GM18507 (cell line): ENCODE results near the gene GNG7.

Experiments used
- DNase-seq: peaks from one replicate; pipeline ENCODE4 v3.0.0; 2011; ENCODE audit warnings: low read depth; ENCODE audit not compliant: insufficient read length; ENCODE audit errors: extremely low spot score
- FAIRE-seq: peaks from 2 replicates; lab custom pipeline; 2011; peaks lifted over from hg19 to GRCh38; lab: Jason Lieb, UNC

GNG7 gene

DNA sequence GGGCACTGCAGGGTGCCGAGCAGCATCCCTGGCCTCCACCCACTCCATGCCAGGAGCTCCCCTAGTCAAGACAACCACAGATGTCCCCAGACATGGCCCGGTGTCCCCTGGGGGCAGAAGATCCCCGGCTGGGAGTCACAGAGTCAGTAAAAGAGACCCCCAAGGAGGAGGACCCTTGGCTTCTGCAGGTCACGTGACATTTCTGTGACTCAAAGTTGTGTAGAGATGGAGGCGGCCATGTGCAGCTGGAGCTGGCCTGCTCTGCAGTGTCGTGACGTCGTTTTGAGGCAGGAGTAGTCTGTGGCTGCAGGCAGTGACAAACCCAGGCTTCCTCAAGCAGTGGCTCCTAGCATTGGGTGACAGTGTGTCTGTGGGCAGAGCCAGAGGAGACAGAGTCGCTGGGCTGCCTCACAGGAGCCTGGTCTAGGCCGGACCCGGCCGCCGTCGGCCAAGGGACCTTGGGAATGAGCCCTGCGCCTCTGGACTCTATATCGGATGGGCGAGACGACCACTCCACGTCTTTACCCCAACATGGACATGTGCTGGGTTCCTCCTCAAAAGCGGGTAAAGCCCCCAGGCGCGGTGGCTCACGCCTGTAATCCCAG lies 26.4 kb upstream of the GNG7 start:
- FAIRE-seq (no peak), DNase-seq (no peak)

DNA sequence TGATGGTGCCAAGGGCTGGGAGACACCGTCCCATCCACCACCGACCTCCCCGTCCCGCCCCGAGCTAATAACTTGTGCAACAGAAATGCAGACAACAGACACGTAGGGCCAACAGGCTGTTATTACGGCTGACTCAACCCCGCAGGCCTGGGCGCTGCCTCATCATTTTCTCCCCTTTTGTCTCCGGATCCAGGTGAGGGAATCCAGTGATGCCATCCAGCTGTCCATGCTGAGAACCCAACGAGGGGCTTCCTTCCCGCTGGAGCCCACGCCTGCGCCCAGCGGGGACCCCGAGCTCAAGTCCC lies 25.1 kb upstream of the GNG7 start:
- no peak for DNase-seq

GRCh38 chr19:2726904-2727639 lies 24.6 kb upstream of the GNG7 start:
- FAIRE-seq = no peak

More for the DNA sequence above, 25.1 kb upstream of the GNG7 start:
- FAIRE-seq = no peak

DNA sequence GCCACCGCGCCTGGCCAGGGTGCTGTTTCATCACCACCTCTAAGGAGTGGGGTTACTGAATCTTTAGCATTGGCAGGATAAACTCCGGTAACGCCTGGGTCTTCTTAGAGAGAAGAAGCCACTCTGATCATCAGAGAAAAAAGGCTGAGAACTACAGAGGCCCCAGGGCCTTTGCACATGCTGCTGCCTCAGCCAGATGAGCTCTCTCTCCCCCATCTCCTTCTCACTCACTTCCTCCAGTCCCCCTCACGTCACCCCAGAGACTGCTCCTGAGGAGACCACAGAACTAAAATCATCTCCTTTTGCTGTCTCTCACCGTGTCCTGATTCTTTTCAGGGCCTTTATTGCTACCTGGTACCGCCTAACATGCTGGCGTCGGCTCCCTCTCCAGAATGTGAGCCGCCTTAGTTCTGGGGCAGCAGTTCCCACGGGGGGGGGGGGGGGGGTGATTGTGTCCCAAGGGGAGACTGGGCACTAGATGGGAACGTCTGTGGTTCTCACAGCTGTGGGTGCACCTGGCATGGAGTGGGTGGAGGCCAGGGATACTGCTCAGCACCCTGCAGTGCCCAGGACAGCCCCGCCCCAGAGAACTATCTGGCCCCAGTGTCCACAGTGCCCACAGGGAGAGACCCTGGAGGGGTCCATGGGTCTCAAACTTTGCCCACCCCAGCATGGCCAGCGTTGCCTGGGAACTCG lies 23.8 kb upstream of the GNG7 start:
- DNase-seq (no peak), FAIRE-seq (no peak)

More at GRCh38 chr19:2726904-2727639, 24.6 kb upstream of the GNG7 start:
- no peak for DNase-seq

DNA sequence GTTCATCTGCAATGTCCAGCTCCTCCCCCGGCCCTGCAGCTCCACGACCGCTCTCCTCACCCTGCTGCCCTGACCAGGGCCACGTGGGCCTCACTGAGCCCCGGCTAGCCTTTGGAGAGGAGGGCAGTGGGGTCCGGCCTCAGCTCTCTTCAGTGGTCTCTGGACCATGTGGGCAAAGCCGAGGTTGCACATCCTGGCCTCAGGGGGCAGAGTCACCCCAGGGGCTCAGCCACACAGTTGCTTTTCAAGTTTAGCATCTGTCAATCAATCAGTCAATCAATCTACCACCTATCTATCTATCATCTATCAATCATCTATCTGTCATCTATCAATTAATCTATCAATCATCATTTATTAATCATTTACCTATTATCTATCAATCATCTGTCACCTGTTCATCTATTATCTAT lies 21.7 kb upstream of the GNG7 start:
- no peak for DNase-seq
- no peak for FAIRE-seq

GRCh38 chr19:2723747-2724146 lies 21.3 kb upstream of the GNG7 start:
- DNase-seq = no peak

DNA sequence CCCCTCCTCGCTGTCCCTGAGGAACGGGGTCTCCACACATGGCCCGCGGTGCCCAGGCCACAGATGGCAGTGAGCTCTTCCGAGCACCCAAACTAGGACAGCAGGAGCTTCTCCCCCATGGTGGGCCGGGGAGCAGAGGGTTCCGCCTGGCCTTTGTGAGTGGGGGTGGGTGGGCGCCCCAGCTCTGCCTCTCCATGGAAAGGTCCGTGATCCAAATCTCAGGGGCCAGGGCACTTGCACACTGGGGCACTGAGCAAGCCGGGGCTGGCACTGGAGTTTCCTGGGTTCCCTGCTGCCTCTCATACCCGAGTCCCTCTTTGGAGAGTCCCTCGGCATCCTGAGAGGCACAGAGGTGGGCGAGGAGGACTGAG lies 20.8 kb upstream of the GNG7 start:
- DNase-seq (no peak), FAIRE-seq (no peak)

More at GRCh38 chr19:2723747-2724146, 21.3 kb upstream of the GNG7 start:
- FAIRE-seq = no peak

DNA sequence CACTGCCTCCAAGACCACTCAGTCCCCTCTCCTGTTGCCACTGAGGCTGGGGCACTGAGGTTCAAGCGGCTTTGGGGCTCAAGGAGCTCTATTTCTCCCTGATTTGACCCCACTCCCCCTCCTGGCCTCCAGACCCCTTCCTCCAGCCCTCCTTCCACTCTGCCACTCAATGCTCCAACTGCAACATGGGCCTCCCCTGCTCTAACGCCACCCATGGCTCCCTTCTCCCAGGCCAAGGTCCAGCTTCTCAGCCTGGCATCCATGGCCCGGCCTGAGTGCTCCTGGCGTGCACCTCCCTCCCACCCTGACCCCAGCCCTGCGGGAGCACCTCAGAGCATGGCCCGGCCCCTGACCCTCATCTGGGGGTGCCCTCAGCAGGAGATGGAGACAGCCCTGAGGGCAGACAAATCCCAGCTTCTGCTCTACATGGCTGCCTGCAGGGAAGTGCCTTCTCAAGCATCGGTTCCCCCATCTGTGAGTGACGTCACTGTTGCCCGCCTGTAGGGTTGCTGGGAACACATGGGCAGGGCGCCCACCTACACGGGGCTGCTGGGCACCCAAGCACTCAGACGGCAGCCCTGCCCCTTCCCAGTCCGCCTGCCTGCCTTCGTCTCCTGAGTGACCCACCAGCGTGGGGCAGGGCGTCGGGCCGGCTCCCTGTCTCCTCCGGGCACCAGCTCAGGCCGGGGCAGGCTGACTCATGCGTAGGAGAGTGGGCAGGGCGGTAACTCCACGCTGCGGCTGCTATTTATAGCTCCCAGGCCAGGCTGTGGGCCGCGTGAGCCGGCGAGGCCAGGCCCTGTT lies 20.2 kb upstream of the GNG7 start:
- DNase-seq (no peak), FAIRE-seq (no peak)

DNA sequence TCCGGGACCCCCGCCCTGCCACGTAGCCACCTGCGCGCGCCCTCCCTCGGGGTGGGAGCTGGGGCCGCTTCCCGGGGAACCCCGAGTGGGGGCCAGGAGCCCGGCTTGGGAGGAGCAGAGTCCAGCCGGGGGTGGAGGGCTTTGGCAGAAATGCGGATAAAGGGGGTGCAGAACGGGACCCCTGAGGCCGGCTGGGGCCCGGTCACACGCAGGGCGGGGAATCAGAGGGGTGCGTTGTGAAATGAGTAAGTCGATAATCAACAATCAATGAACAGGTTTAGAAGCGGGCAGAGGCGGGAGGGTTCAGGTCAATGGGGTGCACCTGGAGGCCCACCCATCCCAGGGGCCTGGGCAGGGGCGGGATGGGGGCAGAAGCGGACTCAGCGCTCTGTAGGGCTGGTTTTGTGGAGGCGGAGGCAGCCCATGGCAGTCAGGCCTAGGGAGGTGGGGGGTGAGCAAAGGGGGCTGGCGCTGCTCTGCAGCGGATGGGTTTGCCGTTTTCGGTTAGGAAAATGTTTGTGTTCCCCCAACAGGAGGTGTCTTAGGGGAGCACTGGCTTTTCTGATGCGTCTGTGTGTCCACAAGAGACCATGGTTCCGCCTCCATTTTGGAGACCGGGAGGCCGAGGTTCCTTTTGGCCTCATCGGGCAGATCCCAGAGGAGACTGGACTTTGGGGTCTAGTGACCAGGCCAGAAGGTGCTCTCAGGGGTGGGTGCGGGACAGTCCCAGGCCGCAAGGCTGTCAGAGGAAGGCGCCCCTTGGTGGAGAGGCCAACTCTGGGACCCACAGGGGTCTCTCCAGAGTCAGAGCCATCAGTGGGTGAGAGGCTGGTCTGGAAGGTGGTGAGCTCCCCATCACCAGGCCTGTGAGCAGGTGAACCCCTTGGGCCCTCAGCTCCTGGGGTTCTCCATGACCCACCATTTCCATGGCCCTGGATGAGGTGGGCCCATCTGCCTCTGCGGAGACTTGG lies 19.4 kb upstream of the GNG7 start:
- DNase-seq = no peak
- FAIRE-seq = no peak

DNA sequence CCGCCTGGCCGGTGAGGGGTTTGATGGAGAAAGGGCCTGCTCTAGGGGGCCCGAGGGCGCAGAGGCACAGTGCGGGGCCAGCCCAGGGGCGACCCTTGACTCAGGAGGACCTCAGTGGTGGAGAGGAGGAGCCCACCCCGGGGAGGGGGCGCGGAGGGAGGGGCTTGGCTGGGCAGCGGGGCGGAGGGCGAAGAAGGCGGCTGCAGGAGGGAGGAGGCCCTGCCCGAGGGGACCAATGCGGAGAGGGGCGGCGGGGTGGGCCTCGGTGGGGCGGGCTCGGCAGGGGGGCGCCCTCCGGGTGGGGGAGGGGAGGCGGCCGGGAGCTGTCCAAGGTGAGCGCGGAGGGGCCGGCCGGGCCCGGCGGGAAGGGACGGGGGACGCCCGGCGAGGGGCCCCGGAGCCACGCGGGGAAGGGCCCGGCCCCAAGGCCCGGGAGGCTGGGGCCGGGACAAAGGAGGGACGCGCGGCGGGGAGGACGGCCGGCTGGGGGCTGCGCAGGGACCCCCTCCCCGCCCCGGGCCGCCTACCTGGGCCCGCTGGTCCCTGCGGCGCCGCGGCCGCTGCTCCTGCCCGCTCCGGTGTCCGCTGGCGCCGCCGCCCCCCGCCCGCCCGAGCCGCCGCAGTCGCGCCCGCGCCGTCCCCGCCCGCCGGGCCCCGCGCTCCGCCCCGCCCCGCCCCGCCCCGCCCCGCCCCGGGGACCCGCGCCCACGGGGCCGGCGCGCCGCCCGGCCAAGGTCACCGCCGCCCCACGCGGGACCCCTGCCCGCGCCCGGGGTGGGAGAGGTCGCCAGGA lies 18.5 kb upstream of the GNG7 start, which contains the start of gene DIRAS1:
DIRAS1 (minus strand) TSS at position 596 of the 793 bp plus-strand sequence. CDS start 3,566 bp downstream, outside the sequence.
- FAIRE-seq (no peak), DNase-seq (no peak)

GRCh38 chr19:2719920-2720776 lies 17.7 kb upstream of the GNG7 start:
- no peak for FAIRE-seq
- DNase-seq = no peak

GRCh38 chr19:2719232-2719735 lies 16.8 kb upstream of the GNG7 start:
- FAIRE-seq = no peak
- no peak for DNase-seq

DNA sequence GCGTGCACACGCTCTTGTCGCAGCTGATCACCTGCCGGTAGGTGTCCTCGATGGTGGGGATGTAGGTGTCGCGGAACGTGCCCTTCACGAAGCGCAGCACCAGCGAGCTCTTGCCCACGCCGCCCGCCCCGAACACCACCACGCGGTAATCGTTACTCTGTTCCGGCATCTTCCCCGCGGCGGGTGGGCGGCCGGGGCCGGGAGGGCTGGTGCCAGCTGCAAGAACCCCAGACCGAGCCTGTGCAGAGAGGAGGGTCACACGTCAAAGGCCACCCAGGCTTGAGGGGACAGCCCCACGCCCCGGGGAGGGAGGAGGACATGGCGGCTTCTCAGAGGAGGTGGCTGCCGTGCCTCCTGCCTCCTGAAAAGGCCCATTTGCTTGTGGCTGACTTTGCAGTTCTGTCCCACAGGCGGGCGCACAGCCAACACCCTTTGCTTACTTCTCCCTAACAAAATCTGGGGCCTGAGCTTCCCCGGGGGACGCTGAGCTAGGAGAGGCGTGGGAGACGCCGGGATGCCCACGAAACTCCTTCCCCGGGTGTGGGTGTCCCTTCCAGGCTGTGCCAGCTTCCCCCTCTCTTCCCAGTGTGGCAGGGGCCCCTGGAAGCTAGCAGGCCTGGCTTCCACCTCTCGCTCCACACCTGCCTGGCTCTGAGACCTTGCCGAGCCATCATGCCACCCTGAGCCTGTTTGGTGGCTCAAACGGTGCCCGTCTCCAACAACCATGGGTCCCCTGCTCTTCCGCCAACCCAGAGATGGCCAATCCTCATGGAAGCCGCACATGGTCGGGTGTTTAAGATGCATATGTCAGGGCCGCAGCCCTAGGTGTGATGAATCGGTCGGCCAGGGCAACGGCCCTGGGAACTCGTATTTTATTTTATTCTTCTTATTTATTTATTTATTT lies 15.4 kb upstream of the GNG7 start:
- FAIRE-seq = no peak
- DNase-seq = no peak

- DNase-seq (no peak), FAIRE-seq (no peak)
Observed at GRCh38 chr19:2716722-2717637, 14.5 kb upstream of the GNG7 start.

DNA sequence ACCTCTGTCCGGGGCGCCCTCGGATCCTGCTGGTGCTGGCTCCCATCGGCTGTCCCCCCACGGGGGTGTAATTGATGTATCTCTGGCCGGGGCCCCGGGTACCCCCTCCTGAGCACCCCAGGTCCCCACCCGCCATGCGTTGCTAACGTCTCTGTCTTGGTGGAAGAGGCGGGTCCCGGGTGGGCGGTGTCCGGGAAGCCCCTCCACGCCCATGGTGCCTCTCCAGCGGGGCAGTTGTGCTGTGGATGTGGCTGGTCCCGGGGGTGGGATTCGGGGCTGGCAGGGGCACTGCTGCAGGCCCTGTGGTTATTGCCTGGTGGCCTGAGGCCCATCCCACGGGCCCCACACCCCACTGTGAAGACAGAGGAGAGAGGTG lies 13.8 kb upstream of the GNG7 start:
- FAIRE-seq (no peak), DNase-seq (no peak)
